ENCODE results near the gene MDM2. TPM values are rescaled to one million over a fixed set of nuclear protein-coding genes. Genes with fewer than 3 reads are reported as not detected.

The MDM2 gene
- polyA plus RNA-seq, 2 of the 4 experiments (the other 2 are of a cell fraction) = 40.3 to 96.4 TPM

- TF ChIP-seq NFE2L2 (conservative IDR thresholded peaks at IDR 0.05; ENCODE audit: low read length) (no peak), EHF (CRISPR knock-in tag; IDR thresholded peaks at IDR 0.05) (no peak), EP300 (IDR thresholded peaks at IDR 0.05) (no peak), HOXB5 (CRISPR knock-in tag; IDR thresholded peaks at IDR 0.05) (no peak), CHD2 (IDR thresholded peaks at IDR 0.05; ENCODE audit: low read length, partially characterized antibody) (no peak)
- 89% methylated on average over 2 of the region's 2 CpGs for WGBS (ENCODE audit: missing lambda C conversion rate)
- DNase-seq (ENCODE audit: low read depth in 1 of 2, low spot score in 1 of 2) (no peak), FAIRE-seq (no peak), ATAC-seq (no peak)
- POLR2A ChIA-PET = no interaction called here
- Histone ChIP-seq H3K27ac (no peak overlapping the region), H3K9me3 (no peaks in the 10 kb centered on the region), H3K4me2 (no peak overlapping the region), H3K4me1 (no peaks in the 10 kb centered on the region), H3K4me3 (no peak overlapping the region)
- CTCF ChIA-PET = no interaction called here
These were observed 33.7 kb downstream of the MDM2 start for GRCh38 chr12:68841717-68842116.

DNA sequence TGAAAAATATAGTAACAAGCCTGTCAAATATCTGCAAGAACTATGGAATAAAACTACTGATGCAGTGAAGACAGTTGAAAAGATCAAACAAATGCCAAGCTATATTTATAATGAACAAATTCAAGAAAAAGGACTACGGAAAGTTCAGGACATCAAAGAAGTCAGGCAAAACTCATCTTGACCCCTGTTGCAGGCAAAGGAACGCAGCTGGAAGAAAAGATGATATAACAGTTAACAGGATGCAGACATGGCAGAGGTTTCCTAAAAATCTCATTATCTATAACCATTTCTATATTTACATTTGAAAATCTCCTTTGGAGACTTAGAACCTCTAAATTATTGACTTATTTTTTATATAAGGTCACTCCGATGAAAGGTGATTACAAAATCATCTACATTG lies 34.1 kb downstream of the MDM2 start:
- 94% methylated on average over 3 of the region's 3 CpGs for WGBS (ENCODE audit: missing lambda C conversion rate)
- Histone ChIP-seq H3K4me1 (no peaks in the 10 kb centered on the region), H3K27ac (no peak overlapping the region), H3K9me3 (no peaks in the 10 kb centered on the region), H3K4me2 (no peak overlapping the region), H3K4me3 (no peak overlapping the region)
- ChIA-PET CTCF (no interaction called here), POLR2A (no interaction called here)
- FAIRE-seq (no peak), ATAC-seq (no peak), DNase-seq (ENCODE audit: low read depth in 1 of 2, low spot score in 1 of 2) (no peak)
- no peak for TF ChIP-seq E2F6 (IDR thresholded peaks at IDR 0.05; ENCODE audit: borderline replicate concordance, low read depth)
- no peak for TF ChIP-seq TFCP2L1 (CRISPR knock-in tag; IDR thresholded peaks at IDR 0.05)
- TF ChIP-seq JUNB (IDR thresholded peaks at IDR 0.05) = no peak
- no peak for TF ChIP-seq CBX8 (IDR thresholded peaks at IDR 0.05)
- no peak for TF ChIP-seq SMC3 (IDR thresholded peaks at IDR 0.05)
- TF ChIP-seq, protein P1, sequence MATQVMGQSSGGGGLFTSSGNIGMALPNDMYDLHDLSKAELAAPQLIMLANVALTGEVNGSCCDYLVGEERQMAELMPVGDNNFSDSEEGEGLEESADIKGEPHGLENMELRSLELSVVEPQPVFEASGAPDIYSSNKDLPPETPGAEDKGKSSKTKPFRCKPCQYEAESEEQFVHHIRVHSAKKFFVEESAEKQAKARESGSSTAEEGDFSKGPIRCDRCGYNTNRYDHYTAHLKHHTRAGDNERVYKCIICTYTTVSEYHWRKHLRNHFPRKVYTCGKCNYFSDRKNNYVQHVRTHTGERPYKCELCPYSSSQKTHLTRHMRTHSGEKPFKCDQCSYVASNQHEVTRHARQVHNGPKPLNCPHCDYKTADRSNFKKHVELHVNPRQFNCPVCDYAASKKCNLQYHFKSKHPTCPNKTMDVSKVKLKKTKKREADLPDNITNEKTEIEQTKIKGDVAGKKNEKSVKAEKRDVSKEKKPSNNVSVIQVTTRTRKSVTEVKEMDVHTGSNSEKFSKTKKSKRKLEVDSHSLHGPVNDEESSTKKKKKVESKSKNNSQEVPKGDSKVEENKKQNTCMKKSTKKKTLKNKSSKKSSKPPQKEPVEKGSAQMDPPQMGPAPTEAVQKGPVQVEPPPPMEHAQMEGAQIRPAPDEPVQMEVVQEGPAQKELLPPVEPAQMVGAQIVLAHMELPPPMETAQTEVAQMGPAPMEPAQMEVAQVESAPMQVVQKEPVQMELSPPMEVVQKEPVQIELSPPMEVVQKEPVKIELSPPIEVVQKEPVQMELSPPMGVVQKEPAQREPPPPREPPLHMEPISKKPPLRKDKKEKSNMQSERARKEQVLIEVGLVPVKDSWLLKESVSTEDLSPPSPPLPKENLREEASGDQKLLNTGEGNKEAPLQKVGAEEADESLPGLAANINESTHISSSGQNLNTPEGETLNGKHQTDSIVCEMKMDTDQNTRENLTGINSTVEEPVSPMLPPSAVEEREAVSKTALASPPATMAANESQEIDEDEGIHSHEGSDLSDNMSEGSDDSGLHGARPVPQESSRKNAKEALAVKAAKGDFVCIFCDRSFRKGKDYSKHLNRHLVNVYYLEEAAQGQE (IDR thresholded peaks at IDR 0.05) = no peak
- no peak for TF ChIP-seq NFE2L2 (conservative IDR thresholded peaks at IDR 0.05; ENCODE audit: low read length)
- TF ChIP-seq RAD21 (conservative IDR thresholded peaks at IDR 0.05 in 1 of 2, IDR thresholded peaks at IDR 0.05 in 1 of 2) = no peak
- no peak for TF ChIP-seq FOSB (CRISPR knock-in tag; IDR thresholded peaks at IDR 0.05)
- TF ChIP-seq CBX2 (IDR thresholded peaks at IDR 0.05; ENCODE audit: borderline replicate concordance, low read depth) = no peak
- no peak for TF ChIP-seq MAFK (IDR thresholded peaks at IDR 0.05; ENCODE audit: partially characterized antibody)
- TF ChIP-seq EHMT2 (IDR thresholded peaks at IDR 0.05; ENCODE audit: low read depth) = no peak
- TF ChIP-seq RFX5 (IDR thresholded peaks at IDR 0.05) = no peak
- TF ChIP-seq POLR2AphosphoS2 (conservative IDR thresholded peaks at IDR 0.05; ENCODE audit: low read length) = no peak
- TF ChIP-seq, protein P2, sequence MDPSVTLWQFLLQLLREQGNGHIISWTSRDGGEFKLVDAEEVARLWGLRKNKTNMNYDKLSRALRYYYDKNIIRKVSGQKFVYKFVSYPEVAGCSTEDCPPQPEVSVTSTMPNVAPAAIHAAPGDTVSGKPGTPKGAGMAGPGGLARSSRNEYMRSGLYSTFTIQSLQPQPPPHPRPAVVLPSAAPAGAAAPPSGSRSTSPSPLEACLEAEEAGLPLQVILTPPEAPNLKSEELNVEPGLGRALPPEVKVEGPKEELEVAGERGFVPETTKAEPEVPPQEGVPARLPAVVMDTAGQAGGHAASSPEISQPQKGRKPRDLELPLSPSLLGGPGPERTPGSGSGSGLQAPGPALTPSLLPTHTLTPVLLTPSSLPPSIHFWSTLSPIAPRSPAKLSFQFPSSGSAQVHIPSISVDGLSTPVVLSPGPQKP (IDR thresholded peaks at IDR 0.05; ENCODE audit: low read depth, low read length) = no peak
- no peak for TF ChIP-seq MYC (IDR thresholded peaks at IDR 0.05; ENCODE audit: borderline replicate concordance, low read length)
- TF ChIP-seq, protein P3, sequence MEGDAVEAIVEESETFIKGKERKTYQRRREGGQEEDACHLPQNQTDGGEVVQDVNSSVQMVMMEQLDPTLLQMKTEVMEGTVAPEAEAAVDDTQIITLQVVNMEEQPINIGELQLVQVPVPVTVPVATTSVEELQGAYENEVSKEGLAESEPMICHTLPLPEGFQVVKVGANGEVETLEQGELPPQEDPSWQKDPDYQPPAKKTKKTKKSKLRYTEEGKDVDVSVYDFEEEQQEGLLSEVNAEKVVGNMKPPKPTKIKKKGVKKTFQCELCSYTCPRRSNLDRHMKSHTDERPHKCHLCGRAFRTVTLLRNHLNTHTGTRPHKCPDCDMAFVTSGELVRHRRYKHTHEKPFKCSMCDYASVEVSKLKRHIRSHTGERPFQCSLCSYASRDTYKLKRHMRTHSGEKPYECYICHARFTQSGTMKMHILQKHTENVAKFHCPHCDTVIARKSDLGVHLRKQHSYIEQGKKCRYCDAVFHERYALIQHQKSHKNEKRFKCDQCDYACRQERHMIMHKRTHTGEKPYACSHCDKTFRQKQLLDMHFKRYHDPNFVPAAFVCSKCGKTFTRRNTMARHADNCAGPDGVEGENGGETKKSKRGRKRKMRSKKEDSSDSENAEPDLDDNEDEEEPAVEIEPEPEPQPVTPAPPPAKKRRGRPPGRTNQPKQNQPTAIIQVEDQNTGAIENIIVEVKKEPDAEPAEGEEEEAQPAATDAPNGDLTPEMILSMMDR (IDR thresholded peaks at IDR 0.05) = no peak
- TF ChIP-seq PHF8 (IDR thresholded peaks at IDR 0.05; ENCODE audit: borderline replicate concordance, low read depth) = no peak
